Sigmoid colon (tissue), 7 donors: ENCODE measurements around the gene B3GALT6. TPM values are rescaled to one million over a fixed set of nuclear protein-coding genes. Genes with fewer than 3 reads are reported as not detected.

Source experiments
- DNase-seq: peaks from one replicate; pipeline ENCODE4 v3.0.0-alpha.2; 2019
- H3K27ac ChIP-seq, 4 donors: fragments of 200-600 bp; sonication (generic); one replicate each; pipeline ENCODE4 v1.5.1; 2016 to 2019; ENCODE audit warnings: mild to moderate bottlenecking in 1 of 4
- H3K27me3 ChIP-seq, 3 donors: fragments of 200-600 bp; sonication (generic); one replicate each; pipeline ENCODE4 v1.5.1; 2019; ENCODE audit warnings: mild to moderate bottlenecking in 1 of 3
- H3K36me3 ChIP-seq, 4 donors: fragments of 200-600 bp; sonication (generic); one replicate each; pipeline ENCODE4 v1.5.1; 2016 to 2019
- H3K4me1 ChIP-seq, 4 donors: fragments of 200-600 bp; sonication (generic); one replicate each; pipeline ENCODE4 v1.5.1; 2017 to 2019
- H3K4me3 ChIP-seq, 4 donors: fragments of 200-600 bp; sonication (generic); one replicate each; pipeline ENCODE4 v1.5.1; 2017 to 2019; ENCODE audit warnings: mild to moderate bottlenecking in 2 of 4, moderate library complexity in 1 of 4
- H3K9me3 ChIP-seq, 4 donors: fragments of 200-600 bp in 3 of 4; sonication (generic) in 3 of 4; one replicate each; pipeline versions ENCODE4 v1.5.1 to v1.6.1; 2013 to 2019
- EP300 ChIP-seq, 4 donors: sonication (generic); formaldehyde crosslinking; IDR thresholded peaks; one replicate each; pipeline ENCODE4 v1.6.1; 2017; ENCODE audit warnings: antibody characterized with exemption in 4 of 4
- POLR2A ChIP-seq, 2 donors: fragments of 450-650 bp; IDR thresholded peaks; one replicate each; pipeline ENCODE4 v1.6.1; 2016; ENCODE audit warnings: antibody characterized with exemption in 2 of 2, mild to moderate bottlenecking in 2 of 2, moderate library complexity in 2 of 2
- POLR2AphosphoS5 ChIP-seq, 4 donors: sonication (generic); formaldehyde crosslinking; IDR thresholded peaks; one replicate each; pipeline ENCODE4 v1.6.1; 2017; ENCODE audit warnings: antibody characterized with exemption in 4 of 4
- WGBS, 2 donors: extraction: QIAGEN DNeasy Blood & Tissue Kit; methylation state at CpG; one replicate each; pipeline ENCODE4 v1.1.7; 2013; 5-methylcytosine and 5-hydroxymethylcytosine counted together
- intact Hi-C: fragments of 100-400 bp; cut with DNase I; formaldehyde crosslinking; loops from one replicate; pipeline ENCODE4 v1.15.1; 2023
- polyA plus RNA-seq, 3 donors: library from polyadenylated mRNA; stranded (reverse); fragments of 200-250 nt; gene quantifications; one replicate each; pipeline ENCODE4 v1.2.3, GENCODE V29; 2013
- total RNA-seq, 4 donors: library from RNA; depleted of rRNA; stranded (reverse); fragments of >200 nt; gene quantifications; one replicate each; pipeline ENCODE4 v1.1.0, GENCODE V29; 2016
- TF ChIP-seq, protein P1 (sequence below), 4 experiments: fragments of 450-650 bp in 3 of 4; fragments of 200-600 bp in 1 of 4; IDR thresholded peaks; one replicate each; pipeline ENCODE4 v1.5.1; 2016 to 2019; ENCODE audit warnings: antibody characterized with exemption in 4 of 4, mild to moderate bottlenecking in 3 of 4, moderate library complexity in 2 of 4
- donor health status: healthy with polysubstance abuse.
- donor health status: Bipolar disorder and iron deficiency.
- donor health status: healthy.

Gene B3GALT6
- total and polyA plus RNA-seq, 7 donors = 1.8 to 12.5 (median 9.1) TPM

DNA sequence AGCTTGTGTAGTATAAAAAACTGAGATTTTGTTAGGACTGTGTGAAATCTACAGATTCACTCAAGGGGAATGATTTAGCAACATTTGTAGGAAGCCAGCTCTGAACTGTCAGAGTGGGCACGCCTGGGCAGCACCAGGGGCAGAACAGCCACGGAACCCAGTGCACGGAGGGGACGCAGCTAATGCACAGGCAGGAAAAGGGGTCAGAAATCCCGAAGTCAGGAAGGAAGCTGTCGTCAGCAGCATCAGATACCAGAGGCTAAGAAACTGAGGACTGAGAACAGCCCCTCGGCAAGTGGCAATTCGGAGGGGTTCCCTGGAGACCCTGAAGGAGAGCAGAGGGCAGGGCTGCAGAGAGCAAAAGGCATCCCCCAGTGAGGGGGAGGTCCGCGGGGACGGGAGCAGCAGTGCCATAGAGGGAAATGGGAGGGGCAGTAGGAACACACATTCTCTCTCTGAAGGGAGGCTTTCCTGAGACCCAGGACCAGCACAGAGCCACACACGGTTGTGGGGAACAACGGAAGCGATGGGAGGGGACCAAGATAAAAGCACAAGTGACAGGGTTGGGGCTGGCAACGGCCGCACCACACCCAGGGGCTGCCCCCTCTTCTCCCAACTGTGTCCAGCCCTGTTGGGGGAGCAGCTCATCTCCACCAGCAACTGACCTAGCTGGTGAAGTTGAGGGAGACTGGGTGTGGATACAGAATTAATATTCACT is 29.0 kb downstream of the B3GALT6 start:
- TF ChIP-seq POLR2A (IDR thresholded peaks at IDR 0.05) (no peak), EP300 (IDR thresholded peaks at IDR 0.05) (no peak), POLR2AphosphoS5 (IDR thresholded peaks at IDR 0.05) (no peak)
- TF ChIP-seq, protein P1, sequence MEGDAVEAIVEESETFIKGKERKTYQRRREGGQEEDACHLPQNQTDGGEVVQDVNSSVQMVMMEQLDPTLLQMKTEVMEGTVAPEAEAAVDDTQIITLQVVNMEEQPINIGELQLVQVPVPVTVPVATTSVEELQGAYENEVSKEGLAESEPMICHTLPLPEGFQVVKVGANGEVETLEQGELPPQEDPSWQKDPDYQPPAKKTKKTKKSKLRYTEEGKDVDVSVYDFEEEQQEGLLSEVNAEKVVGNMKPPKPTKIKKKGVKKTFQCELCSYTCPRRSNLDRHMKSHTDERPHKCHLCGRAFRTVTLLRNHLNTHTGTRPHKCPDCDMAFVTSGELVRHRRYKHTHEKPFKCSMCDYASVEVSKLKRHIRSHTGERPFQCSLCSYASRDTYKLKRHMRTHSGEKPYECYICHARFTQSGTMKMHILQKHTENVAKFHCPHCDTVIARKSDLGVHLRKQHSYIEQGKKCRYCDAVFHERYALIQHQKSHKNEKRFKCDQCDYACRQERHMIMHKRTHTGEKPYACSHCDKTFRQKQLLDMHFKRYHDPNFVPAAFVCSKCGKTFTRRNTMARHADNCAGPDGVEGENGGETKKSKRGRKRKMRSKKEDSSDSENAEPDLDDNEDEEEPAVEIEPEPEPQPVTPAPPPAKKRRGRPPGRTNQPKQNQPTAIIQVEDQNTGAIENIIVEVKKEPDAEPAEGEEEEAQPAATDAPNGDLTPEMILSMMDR (IDR thresholded peaks at IDR 0.05) = no peak
- H3K4me1 ChIP-seq = peaks cover 0 to 17% (median 9%) of the 10 kb centered on the region in 4 donors
- H3K27ac ChIP-seq = no peak overlapping the region
- intact Hi-C loops = no loop called here
- no peak for DNase-seq
- peaks cover 26 to 79% (median 41%) of the 10 kb centered on the region in 4 donors for H3K36me3 ChIP-seq
- no peaks in the 10 kb centered on the region for H3K9me3 ChIP-seq
- H3K27me3 ChIP-seq = no peaks in the 10 kb centered on the region
- H3K4me3 ChIP-seq = no peak overlapping the region
- 76 to 84% methylated on average over 16 of the region's 16 CpGs for WGBS, 2 donors

DNA sequence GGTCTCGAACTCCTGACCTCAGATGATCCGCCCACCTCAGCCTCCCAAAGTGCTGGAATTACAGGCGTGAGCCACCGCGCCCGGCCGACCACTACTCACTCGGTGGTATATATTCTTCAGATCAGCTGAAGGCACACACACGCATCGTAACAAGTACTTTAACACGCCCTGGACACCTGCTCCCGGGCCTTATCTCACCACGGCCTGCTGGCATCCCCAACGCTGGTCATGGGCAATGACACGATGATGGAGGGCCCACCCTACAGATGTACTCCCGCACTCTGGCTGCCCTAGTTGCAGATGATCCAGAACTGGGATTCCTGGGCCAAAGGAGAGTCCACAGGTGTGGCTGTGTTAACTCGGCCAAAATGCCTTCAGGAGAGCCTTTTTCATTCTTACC is 30.0 kb downstream of the B3GALT6 start:
- no peak overlapping the region for H3K27ac ChIP-seq
- H3K4me3 ChIP-seq = no peak overlapping the region
- 92 to 95% methylated on average over 17 of the region's 17 CpGs for WGBS, 2 donors
- no peaks in the 10 kb centered on the region for H3K9me3 ChIP-seq
- H3K36me3 ChIP-seq = peaks cover 21 to 70% (median 38%) of the 10 kb centered on the region in 4 donors
- no peaks in the 10 kb centered on the region for H3K27me3 ChIP-seq
- H3K4me1 ChIP-seq = peaks cover 0 to 17% (median 9%) of the 10 kb centered on the region in 4 donors
- TF ChIP-seq, protein P1 (IDR thresholded peaks at IDR 0.05) = no peak
- TF ChIP-seq EP300 (IDR thresholded peaks at IDR 0.05) (no peak), POLR2AphosphoS5 (IDR thresholded peaks at IDR 0.05) (no peak), POLR2A (IDR thresholded peaks at IDR 0.05) (no peak)
- intact Hi-C loops = no loop called here
- no peak for DNase-seq

DNA sequence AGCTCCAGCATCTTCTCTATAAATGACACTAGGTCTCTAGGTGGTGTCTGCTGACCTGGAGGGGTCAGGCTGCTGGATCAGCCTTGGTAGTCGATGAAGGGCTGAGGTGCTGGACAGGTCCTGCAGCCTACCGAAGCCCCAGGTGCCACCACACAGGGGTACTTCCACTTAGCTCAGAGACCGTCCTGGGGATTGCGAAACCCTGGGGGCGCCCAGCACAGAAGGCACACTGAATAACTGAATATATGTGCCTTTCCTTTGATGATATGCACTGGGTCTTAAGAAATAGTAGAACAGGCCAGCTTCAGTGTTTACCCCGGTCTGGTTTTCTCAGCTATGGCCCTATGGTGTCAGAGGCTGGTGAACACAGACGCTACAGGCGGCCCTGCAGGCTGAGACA is 30.7 kb downstream of the B3GALT6 start:
- no peak for TF ChIP-seq POLR2A (IDR thresholded peaks at IDR 0.05)
- no peak for TF ChIP-seq POLR2AphosphoS5 (IDR thresholded peaks at IDR 0.05)
- TF ChIP-seq, protein P1 (IDR thresholded peaks at IDR 0.05) = no peak
- TF ChIP-seq EP300 (IDR thresholded peaks at IDR 0.05) = no peak
- H3K36me3 ChIP-seq = peaks cover 21 to 77% (median 40%) of the 10 kb centered on the region in 4 donors
- H3K4me3 ChIP-seq = no peak overlapping the region
- no peak for DNase-seq
- peaks cover 0 to 17% (median 9%) of the 10 kb centered on the region in 4 donors for H3K4me1 ChIP-seq
- intact Hi-C loops = no loop called here
- no peaks in the 10 kb centered on the region for H3K9me3 ChIP-seq
- no peaks in the 10 kb centered on the region for H3K27me3 ChIP-seq
- H3K27ac ChIP-seq = no peak overlapping the region
- WGBS, 2 donors = 94 to 96% methylated on average over 8 of the region's 8 CpGs

DNA sequence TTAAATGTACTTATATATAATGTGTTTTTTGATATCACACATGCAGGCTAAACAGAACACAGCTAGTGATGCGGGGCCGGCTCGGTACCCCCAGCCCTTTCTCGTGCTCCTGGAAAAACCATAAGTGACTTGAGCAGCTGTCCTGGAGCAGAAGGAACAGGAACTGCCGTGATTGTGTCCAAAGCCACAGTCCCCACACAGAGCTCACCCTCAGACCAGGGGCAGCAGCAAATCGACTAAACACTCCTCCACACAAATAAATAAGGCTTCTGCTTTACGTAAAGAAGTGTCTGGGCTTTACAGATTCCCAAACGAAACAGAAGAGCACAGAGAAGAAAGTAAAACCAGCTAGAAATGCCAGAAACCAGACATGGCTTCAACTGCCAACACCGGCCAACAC is 32.0 kb downstream of the B3GALT6 start:
- WGBS, 2 donors = 91% methylated on average over 9 of the region's 9 CpGs
- Histone ChIP-seq H3K27me3 (no peaks in the 10 kb centered on the region), H3K9me3 (no peaks in the 10 kb centered on the region), H3K4me1 (peaks cover 0 to 24% (median 9%) of the 10 kb centered on the region in 4 donors), H3K4me3 (no peak overlapping the region), H3K27ac (peak overlapping the region in 1 of 4 donors; percentile 56), H3K36me3 (peaks cover 18 to 77% (median 37%) of the 10 kb centered on the region in 4 donors)
- TF ChIP-seq POLR2AphosphoS5 (IDR thresholded peaks at IDR 0.05) = no peak
- TF ChIP-seq, protein P1 (IDR thresholded peaks at IDR 0.05) = no peak
- TF ChIP-seq EP300 (IDR thresholded peaks at IDR 0.05) = no peak
- TF ChIP-seq POLR2A (IDR thresholded peaks at IDR 0.05) = no peak
- no peak for DNase-seq
- intact Hi-C loops = no loop called here
